K562 (cell line): ENCODE data around the gene PIK3CA. TPM values are rescaled to one million over a fixed set of nuclear protein-coding genes. Genes with fewer than 3 reads are reported as not detected.

Experiments used
- BCLAF1 ChIP-seq, 2 experiments: fragments of 450-650 bp in 1 of 2; IDR thresholded peaks; 2 replicates each; pipeline ENCODE4 v1.6.1; 2011 to 2017; ENCODE audit warnings: low read depth in 2 of 2, antibody characterized with exemption in 1 of 2, borderline replicate concordance in 1 of 2, low read length in 1 of 2, mild to moderate bottlenecking in 1 of 2, mixed read lengths in 1 of 2; ENCODE audit not compliant: control insufficient read depth in 1 of 2
- BMI1 ChIP-seq: fragments of 150-350 bp; IDR thresholded peaks from 2 replicates; pipeline ENCODE4 v1.6.1; 2014; ENCODE audit warnings: low read length
- CSDE1 ChIP-seq, 2 experiments: fragments of 450-650 bp; IDR thresholded peaks; 2 replicates each; pipeline ENCODE4 v1.6.1; 2016; ENCODE audit warnings: mild to moderate bottlenecking in 1 of 2
- FOXJ3 ChIP-seq: sonication (generic); formaldehyde crosslinking; IDR thresholded peaks from 2 replicates; pipeline ENCODE4 v1.4.0; 2020; ENCODE audit warnings: mild to moderate bottlenecking, missing genetic modification reagents
- HCFC1 ChIP-seq: IDR thresholded peaks from 2 replicates; pipeline ENCODE4 v1.6.1; 2012; ENCODE audit warnings: low read depth, low read length, improper control_type of control experiment
- MAZ ChIP-seq, 2 experiments: fragments of 450-650 bp in 1 of 2; sonication (generic) in 1 of 2; formaldehyde crosslinking; IDR thresholded peaks in 1 of 2; conservative IDR thresholded peaks in 1 of 2; 2 replicates each; pipeline versions ENCODE4 v1.4.0 to v1.5.0; 2020; ENCODE audit warnings: mild to moderate bottlenecking in 1 of 2, missing genetic modification reagents in 1 of 2
- MEF2D ChIP-seq: conservative IDR thresholded peaks from 2 replicates; pipeline ENCODE4 v1.6.1; 2016; ENCODE audit warnings: low read depth, missing genetic modification characterization, missing compliant biosample characterization
- MTF1 ChIP-seq: fragments of 250-450 bp; sonication (Bioruptor Pico); IDR thresholded peaks from 2 replicates; pipeline ENCODE4 v1.9.0; 2021; ENCODE audit warnings: moderate library complexity, mild to moderate bottlenecking, inconsistent platforms, borderline replicate concordance
- PREB ChIP-seq: sonication (generic); formaldehyde crosslinking; IDR thresholded peaks from 2 replicates; pipeline ENCODE4 v1.8.1; 2023; ENCODE audit warnings: mild to moderate bottlenecking, missing genetic modification reagents
- RBM15 ChIP-seq: fragments of 200-400 bp; formaldehyde crosslinking; IDR thresholded peaks from 2 replicates; pipeline ENCODE4 v1.6.1; 2018; ENCODE audit warnings: mild to moderate bottlenecking, low read length, moderate library complexity; ENCODE audit not compliant: insufficient read depth
- SIN3A ChIP-seq, 2 experiments: fragments of 150-350 bp in 1 of 2; IDR thresholded peaks; 2 replicates each; pipeline ENCODE4 v1.6.1; 2011 to 2016; ENCODE audit warnings: borderline replicate concordance in 2 of 2, low read depth in 2 of 2, low read length in 2 of 2, mild to moderate bottlenecking in 2 of 2, moderate library complexity in 2 of 2; ENCODE audit not compliant: control insufficient read depth in 1 of 2
- TAF9B ChIP-seq: fragments of 450-650 bp; IDR thresholded peaks from 2 replicates; pipeline ENCODE4 v1.6.1; 2018; ENCODE audit warnings: mild to moderate bottlenecking; ENCODE audit not compliant: partially characterized antibody
- TGIF2 ChIP-seq: sonication (generic); formaldehyde crosslinking; IDR thresholded peaks from 2 replicates; pipeline ENCODE4 v1.8.1; 2022; ENCODE audit warnings: mild to moderate bottlenecking, missing genetic modification reagents, moderate library complexity
- ZC3H11A ChIP-seq: IDR thresholded peaks from 2 replicates; pipeline ENCODE4 v1.6.1; 2012; ENCODE audit warnings: low read depth, low read length, improper control_type of control experiment
- ZNF318 ChIP-seq, 2 experiments: fragments of 450-650 bp; IDR thresholded peaks; 2 replicates each; pipeline ENCODE4 v1.6.1; 2016; ENCODE audit warnings: mild to moderate bottlenecking in 2 of 2, borderline replicate concordance in 1 of 2, low read depth in 1 of 2, moderate library complexity in 1 of 2
- polyA plus RNA-seq, 8 experiments: library from polyadenylated mRNA; depleted of rRNA in 4 of 8; stranded (reverse) in 5 of 8; unstranded in 3 of 8; fragments of >200 nt; fragmentation: Nextera tagmentation in 2 of 8; fragmentation: Illumina TruSeq in 1 of 8; extraction: Ambion mirVana in 2 of 8; extraction: Trizol in 1 of 8; gene quantifications; 2 replicates each; pipeline versions ENCODE4 v1.2.1 to v1.2.3, GENCODE V29; 2011 to 2014; ENCODE audit warnings: inconsistent platforms in 1 of 8, missing spikeins in 1 of 8
- total RNA-seq, 7 experiments: library from RNA; depleted of rRNA in 6 of 7; stranded (reverse); fragments of >200 nt in 6 of 7; fragmentation: Illumina TruSeq in 2 of 7; extraction: Trizol in 2 of 7; gene quantifications; 2 replicates each; pipeline versions ENCODE4 v1.2.1 to v1.2.3, GENCODE V29; 2011 to 2021; ENCODE audit warnings: low replicate concordance in 1 of 7

PIK3CA gene
- total and polyA plus RNA-seq, 9 of the 15 experiments (the other 6 are each of a cell fraction or from before 2014, with no cell fraction given) = 3.8 to 19.4 (median 10.8) TPM

- no peak for TF ChIP-seq ZNF318 (IDR thresholded peaks at IDR 0.05; ENCODE audit: borderline replicate concordance in 1 of 2, low read depth in 1 of 2)
- no peak for TF ChIP-seq FOXJ3 (CRISPR knock-in tag)
- TF ChIP-seq HCFC1 = no peak
- no peak for TF ChIP-seq MTF1 (CRISPR knock-in tag)
- no peak for TF ChIP-seq SIN3A (IDR thresholded peaks at IDR 0.05; ENCODE audit: borderline replicate concordance in 2 of 2, control insufficient read depth in 1 of 2, low read depth in 2 of 2, low read length in 2 of 2)
- no peak for TF ChIP-seq MAZ (CRISPR knock-in tag; conservative IDR thresholded peaks at IDR 0.05 in 1 of 2, IDR thresholded peaks at IDR 0.05 in 1 of 2)
- TF ChIP-seq MEF2D (tag) = 0 out of 2 replicates have a peak, but pooled peaks have one; percentile 26
- TF ChIP-seq TGIF2 (CRISPR knock-in tag) = no peak
- TF ChIP-seq RBM15 = no peak
- TF ChIP-seq ZC3H11A = no peak
- TF ChIP-seq BMI1 = no peak
- no peak for TF ChIP-seq CSDE1 (IDR thresholded peaks at IDR 0.05)
- no peak for TF ChIP-seq TAF9B
- TF ChIP-seq PREB (CRISPR knock-in tag) = no peak
- TF ChIP-seq BCLAF1 (IDR thresholded peaks at IDR 0.05; ENCODE audit: borderline replicate concordance in 1 of 2, control insufficient read depth in 1 of 2, low read depth in 2 of 2, low read length in 1 of 2) = no peak
Measured at GRCh38 chr3:179269152-179269707, 121.1 kb downstream of the PIK3CA start (continued).
